HG03521 (cell line): ENCODE measurements around the gene FOXP4.
"Not testable (repeated sequence)": the region's sequence is repeated elsewhere in the genome, so short reads cannot be mapped to it uniquely, and the experiment has no call there.

ENCODE experiments used
- ATAC-seq: cut with Tn5 transposase; IDR thresholded peaks from one replicate; pipeline ENCODE4 v1.9.1; 2021; ENCODE audit warnings: mild to moderate bottlenecking, moderate library complexity; ENCODE audit not compliant: unreplicated experiment

FOXP4 gene

DNA sequence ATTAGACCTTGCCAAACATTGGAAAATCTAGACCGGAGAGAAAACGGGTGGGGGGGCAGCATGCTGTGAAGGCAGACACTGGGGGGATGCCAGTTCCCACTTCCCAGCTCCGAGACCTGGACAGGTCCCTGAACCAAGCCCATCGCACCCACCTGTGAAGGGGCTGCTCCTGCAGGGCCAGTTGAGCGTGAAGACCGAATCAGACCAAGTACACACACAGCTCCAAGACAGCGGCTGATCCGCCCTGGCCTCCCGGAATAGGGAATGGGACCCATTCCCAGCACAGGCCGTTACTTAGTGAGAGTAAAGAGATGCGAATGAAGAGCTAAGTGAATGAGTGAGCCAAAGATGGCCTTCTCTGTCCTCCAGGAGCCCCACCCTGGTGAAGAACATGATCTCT, 50.6 kb downstream of the FOXP4 start:
- ATAC-seq, result no peak

DNA sequence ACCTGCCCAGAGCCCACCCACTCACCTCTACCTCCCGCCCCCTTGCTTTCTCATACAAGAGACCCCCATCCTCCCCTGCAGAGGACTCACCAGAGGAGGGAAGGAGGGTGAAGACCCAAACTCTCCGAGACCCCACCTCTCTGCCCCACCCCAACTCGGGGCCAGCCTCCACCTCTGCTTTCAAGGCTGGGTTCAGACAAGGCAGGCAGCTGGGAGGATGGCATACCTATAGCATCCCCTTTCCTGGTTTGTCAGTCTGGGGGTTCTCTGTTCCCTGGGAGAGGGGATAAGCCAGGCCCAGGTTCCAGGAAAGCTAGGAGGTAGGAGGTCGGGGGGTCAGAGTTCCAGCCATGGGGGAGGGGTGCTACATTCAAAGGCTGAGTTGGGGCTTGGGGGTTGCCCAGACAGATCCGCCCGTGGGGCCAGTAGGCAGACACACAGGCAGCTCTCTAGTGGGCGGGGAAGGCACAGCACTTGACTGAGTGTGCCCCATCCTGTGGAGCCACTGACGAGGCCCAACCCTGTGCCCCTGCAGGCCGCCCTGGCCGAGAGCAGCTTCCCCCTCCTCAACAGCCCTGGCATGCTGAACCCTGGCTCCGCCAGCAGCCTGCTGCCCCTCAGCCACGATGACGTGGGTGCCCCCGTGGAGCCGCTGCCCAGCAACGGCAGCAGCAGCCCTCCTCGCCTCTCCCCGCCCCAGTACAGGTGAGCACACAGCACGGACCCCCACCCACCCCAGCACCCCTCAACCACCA, 51.2 kb downstream of the FOXP4 start:
- no peak for ATAC-seq

DNA sequence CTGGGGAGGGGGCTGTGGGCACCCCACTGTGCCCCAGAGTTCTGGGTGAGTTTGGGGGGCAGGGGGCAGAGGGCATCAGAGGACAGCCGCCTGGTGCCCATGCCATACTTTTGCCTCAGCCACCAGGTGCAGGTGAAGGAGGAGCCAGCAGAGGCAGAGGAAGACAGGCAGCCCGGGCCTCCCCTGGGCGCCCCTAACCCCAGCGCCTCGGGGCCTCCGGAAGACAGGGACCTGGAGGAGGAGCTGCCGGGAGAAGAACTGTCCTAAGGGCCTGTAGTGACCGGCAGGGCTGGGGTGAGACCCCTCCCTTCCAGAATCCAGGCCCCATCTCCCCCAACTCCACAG, 52.5 kb downstream of the FOXP4 start:
- ATAC-seq, result no peak

DNA sequence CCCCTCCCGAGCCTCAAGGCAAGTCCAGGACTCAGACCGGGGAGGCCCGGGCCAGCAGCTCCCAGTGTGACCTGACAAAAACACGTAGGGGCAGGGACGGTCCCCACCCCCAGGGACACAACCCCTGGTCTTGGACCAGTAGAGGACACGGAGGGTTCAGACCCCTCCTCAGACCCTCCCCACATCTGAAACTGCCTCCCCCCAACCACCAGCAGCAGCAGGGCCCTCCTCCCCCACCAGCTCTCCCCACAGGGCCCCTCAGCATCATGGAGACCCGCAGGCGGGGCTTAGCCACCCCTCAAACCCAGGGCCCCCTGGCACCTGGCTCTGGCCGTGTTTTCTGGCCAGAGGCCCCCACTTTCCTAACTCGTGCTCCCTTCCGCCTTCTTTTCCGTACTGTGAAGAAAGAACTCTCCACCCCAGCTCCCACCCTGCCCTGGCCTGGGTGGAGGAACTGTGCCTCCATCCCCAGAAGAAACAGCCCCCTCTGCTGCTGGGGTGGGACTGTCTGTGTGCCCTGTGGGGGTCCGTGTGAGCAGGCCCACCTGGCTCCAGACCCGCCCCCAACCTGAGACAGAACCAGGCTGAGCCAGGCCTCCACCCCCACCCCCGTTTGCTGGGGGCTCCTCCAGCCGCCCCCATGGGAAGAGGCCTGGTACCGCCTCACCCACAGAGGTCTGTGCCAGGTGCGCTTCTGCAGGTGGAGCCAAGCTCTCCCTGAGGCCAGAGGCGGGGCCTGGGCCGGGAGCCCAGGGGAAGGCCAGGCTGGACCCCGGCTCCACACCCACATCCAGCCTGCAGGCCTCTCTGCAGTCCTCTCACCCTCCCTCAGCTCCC, 53.1 kb downstream of the FOXP4 start:
- no peak for ATAC-seq

DNA sequence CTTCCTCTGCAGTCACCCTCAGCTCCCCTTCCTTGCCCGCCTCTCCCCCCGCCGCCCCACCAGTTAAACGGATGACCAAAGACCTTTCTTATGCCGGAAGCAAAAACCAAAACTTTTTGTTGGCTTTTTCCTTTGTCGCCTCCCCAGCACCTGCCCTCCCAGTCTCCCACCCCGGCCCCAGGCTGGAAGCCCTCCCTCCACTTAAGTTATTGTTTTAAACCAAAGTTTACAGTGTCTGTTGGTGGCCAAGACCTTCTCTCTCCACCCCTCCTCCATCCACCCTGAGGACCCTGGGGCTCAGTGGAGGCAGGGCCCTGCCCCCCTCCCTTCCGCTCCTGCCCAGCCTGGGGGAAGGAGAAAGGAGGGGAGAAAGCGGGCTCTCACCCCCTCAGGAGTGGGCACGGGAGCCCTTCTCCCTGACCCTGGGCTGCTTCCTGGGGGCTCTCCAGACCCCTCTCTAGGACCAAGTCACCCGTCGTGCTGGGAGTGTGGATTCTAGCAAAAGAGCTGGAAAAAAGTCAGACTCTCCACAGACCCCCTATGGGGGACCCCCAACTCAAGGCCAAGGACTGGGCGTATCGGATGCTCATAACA, 53.8 kb downstream of the FOXP4 start:
- ATAC-seq, result no peak

DNA sequence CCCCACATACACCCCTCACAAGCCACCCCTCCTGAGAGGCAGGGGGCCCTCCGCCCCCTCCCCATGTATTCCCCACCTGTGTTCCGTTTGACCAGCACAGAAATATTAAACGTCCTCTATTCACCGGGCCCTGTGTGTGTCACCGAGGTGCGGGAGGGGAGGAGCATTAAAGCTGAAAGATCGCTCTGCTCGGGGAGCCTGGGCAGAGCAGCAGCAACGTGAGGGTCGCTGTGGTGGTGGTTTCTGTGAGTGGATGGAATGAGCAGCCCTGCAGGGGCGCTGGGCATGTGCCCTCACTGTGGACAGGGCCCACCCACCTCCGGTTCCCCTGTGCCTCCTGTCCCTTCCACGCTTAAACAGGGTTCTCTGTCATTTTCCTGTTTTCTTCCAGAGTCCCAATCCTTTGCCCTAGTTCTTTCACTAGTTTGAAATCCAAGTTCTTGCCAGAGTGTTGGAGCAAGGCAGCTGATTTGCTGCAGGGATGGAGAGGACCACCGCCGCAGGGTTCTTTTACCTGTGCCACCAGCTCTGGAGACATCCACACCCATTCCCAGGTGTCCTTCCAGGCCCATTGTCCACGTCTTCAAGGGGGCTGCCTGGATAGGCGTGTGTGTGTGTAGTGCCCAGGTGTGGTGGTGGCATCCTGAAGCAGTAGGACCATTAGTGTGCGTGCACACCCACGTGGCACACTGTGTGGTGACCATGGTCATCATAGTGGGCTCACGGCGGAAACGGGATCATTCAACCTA, 54.5 kb downstream of the FOXP4 start:
- ATAC-seq, result no peak

DNA sequence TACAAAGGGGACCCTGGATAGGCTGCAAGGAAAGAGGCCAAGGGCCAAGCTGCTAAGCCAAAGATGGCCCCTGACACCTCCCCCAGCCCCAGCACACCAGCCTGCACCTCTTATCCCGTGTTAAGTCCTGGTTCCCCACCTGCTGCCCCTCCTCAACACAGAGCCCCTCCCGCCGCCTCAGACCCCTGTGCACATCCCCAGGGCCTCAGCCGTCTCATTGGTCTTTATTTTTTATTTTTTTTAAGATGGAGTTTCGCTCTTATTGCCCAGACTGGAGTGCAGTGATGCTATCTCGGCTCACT, 55.0 kb downstream of the FOXP4 start:
- no peak for ATAC-seq

DNA sequence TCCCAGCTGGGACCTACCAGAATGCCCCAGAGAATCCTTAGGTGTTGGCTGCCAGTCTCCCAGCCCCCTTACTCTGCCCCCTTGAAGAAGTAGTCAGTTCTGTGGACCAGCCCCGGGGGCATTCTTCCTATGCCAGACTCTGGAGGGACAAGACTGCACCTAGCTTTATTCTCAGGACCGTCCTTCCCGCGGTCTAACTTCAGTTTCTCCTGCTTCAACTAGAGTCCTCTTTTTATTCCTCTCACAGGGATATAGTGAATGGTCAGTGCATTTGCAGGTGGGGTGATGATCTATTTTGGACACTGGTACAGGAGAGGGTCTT, 56.2 kb downstream of the FOXP4 start:
- no peak for ATAC-seq

DNA sequence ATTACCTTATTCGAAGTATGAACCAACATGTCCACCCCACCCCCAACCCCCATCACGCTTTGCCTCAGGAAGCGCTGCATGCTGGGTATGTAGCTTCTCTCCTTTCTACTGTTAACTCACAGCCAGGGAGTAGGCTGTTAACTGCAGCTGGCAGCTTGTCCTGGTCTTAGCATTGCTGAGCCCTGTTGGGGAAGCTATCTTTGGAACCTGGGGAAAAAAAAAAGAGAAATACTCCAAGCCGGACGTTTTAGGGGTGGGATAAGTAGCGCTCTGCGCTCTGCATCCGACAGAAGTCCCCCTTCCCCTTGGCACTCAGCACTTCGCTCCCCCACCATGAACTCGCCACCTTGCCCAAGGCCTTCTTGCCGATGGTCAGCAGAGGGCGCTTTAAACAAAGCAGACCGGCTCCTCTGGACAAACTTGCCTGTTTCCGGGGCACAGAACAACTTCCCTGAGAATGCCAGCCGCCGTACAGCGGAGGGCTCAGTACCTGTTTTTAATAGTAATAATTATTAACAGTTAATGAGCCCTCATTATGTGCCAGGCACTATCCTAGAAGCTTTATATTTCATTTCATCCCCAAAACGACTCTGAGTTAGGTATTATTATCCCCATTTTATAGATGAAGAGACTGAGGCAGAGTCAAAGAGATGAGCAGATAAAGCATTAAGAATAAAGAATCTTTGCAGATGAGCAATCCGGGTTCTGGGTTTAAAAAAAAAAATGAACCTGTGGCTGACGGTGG, 56.9 kb downstream of the FOXP4 start:
- no peak for ATAC-seq

DNA sequence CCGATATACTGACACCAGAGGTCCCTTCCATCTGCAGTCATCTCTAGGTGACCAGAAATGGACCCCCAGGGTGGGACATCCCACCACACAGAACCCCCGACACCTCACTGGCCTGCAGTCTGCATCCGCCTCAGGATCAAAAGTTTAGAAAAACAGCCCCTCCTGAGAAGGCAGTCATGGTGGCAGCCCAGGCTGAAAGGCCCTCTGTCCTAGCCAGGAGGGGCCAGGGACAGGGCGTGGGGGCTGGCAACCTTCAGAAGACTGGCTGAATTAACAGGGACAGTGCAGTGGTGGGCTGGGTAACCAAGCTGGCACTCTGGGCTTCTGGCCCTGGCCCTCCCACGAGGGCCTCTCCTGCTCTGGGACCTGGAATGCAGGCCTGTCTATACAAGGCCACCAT, 57.8 kb downstream of the FOXP4 start:
- ATAC-seq, result no peak

DNA sequence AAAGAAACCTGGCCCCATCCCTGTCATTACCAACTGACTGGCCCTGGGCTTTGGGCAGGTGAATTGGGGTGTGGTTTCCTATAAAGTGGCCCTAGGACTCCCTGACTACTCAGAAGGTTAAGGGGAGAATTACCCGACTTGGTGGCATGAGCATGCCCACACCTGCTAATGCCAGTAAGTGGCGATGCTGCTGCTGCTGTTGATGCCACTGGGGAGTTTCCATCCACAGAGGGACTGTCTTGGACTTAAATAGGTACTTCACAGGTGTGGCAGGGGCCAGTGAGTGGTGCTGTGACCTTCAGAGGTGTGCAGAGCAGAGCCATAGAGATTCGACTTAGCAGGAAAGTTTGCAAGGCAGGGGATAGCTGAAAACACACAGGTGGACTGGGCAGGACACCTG, 59.5 kb downstream of the FOXP4 start:
- no peak for ATAC-seq

DNA sequence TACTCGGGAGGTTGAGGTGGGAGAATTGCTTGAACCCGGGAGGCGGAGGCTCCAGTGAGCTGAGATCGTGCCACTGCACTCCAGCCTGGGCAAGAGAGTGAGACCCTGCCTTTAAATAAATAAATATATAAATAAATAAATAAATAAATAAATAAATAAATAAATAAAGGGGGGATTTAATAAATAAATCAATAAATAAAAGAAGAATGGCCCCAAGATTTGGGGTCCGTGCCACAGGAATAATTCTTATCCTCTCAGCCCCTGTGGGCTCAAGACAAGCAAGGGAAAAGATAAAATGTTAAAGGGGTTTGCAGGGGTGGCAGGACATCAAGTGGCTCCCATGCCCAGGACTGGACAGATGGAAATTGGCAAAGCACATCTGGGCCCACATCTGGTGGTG, 60.9 kb downstream of the FOXP4 start:
- ATAC-seq, result no peak

DNA sequence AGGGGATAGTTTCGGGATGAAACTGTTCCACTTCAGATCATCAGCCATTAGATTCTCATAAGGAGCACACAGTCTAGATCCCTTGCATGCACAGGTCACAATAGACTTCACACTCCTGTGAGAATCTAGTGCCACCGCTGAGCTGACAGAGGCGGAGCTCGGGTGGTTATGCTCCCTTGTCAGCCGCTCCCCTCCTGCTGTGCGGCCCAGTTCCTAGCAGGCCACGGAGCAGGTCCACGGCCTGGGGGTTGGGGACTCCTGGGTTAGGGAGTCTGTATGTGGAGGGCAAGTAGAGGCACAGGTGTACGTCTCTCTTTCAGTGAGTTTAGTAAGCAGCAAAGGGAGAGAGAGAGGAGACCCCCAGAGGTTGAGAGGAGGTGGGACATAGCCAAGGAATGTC, 61.6 kb downstream of the FOXP4 start:
- no peak for ATAC-seq

DNA sequence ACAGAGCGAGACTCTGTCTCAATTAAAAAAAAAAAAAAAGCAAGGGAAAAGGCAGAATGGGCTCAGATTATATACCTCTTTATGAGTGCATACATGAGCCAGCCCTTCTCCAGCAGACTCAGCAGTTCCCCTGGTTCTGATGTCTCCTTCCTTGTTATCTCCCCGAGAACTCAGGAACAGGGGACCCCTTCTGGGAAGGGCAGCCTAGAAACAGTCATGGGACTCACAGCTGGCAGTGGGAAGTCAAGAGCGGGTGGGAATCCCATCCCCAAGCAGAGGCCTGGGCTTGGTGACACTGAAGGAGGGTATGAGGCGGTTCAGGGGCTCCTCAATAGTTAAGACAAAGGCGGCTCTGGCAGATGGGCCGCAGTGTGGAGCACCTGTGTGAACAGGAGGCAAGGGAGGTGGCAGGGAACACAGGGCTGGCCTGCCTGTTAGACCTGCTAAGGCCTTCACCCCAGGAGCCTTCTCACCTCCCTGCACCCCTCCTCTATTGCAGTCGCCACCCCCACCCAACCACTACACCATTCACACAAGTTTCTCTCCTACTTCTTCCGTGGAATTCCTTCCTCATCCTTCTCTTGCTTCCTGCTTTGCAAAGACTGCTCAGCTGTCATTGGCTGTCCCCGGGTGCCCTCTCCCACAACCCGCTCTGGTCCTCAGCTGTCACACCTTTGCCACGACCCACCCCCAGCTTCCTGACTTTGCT, 62.4 kb downstream of the FOXP4 start:
- no peak for ATAC-seq

DNA sequence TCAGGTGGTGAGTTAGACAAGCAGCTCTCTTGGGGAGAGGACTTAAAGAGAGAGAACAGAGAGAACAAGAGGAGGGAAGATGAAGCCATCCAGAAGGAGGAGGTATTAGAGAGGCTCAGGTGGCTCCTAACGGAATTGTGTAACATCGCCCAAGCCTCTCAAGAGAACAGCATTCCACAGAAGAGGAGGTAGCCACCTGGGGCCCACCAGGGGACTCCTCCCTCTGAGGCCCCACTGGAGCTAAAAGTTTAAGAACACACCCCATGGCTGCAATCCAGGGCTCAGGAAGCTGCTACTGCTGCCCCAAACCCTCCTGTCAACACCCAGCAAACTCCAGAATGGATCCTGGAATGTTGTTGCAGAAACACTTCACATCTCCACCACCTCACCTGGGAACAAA, 68.5 kb downstream of the FOXP4 start:
- ATAC-seq, result no peak

DNA sequence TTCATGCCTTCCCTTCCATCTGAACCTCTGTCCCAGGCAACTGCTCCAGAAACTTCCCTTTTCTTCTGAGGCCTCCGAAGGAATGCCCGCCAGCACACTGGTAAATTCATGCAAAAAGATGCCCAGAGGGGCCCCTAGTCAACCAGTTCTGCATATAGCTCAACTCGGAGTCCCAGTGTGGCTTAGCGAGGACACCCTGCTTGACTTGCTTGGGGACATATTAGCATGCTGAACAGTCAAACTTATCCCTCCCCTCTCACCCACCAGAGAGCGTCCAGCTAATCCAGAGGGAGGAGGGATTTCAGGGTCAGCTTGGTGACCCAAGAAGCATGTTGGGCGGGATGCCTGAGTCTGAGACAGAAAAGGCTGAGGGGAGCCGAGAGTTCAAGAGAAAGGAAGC, 69.1 kb downstream of the FOXP4 start:
- ATAC-seq, result no peak

DNA sequence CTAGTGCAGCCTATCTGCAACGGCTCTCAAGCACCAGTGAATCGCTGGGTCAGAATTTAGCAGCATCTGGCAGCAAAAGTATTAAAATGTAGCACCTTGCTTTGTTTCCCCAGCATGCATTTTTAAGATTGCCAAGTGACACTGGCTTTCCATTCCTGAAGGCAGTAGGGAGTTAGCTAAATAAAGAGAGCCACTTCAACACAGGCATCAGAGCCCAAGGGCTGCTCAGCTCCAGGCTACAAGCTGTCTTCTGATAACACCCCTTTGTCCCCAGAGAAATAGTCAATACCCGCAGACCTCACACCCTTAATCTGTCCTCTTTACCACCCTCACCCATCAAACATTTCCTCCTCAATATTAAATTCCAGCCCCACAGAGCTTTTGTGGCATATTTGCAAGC, 72.4 kb downstream of the FOXP4 start:
- no peak for ATAC-seq

DNA sequence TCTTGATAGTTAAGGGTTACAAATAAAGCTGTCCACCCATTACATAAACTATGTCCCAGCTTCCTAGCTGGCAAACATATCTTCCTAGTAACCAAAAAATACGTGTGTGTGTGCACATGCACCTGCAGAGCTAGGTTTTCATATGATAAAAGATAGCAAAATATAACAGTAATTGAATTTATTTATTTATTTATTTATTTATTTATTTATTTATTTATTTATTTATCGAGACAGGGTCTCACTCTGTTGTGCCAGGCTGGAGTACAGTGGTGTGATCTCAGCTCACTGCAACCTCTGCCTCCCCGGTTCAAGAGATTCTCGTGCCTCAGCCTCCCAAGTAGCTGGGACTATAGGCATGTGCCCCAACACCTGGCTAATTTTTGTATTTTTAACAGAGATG, 73.0 kb downstream of the FOXP4 start:
- ATAC-seq, result not testable (repeated sequence)

DNA sequence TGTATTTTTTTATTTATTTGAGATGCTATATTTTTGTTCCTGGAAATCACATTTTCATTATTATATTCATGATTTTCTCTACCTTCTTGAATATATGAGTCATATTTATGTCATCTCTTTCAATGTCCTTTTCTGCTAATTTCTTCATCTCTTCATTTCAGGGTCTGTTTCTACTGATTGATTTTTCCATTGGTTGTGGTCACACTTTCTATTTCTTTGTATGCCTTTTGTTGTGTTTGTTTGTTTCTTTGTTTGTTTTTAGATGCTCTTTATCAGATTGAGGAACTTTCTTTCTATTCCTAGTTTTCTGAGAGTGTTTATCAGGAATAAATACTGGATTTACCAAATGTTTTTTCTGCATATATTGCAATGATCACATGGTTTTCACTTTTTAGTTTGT, 75.2 kb downstream of the FOXP4 start:
- no peak for ATAC-seq

DNA sequence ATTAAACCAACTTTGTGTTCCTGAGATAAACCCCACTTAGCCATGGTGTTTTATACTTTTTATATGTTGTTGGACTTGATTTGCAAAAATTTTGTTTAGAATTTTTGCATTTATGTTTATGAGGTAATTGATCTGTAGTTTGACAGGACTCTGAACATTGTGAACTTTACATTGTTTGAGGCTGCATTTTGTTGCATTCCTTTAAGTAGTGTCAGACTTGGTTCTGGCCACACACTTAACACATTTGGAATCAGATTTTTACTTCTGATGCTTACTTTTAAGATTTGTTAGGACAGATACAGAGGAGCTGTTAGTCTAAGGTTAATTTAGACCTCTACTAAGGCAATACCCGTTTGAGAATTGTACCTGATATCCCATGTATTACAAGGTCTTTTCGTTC, 75.6 kb downstream of the FOXP4 start:
- ATAC-seq, result no peak
